HG02588 (cell line): ENCODE measurements around the gene SECISBP2.
"Not testable (repeated sequence)": the region's sequence is repeated elsewhere in the genome, so short reads cannot be mapped to it uniquely, and the experiment has no call there.

Experiments used
- ATAC-seq: cut with Tn5 transposase; IDR thresholded peaks from one replicate; pipeline ENCODE4 v1.9.1; 2021; ENCODE audit warnings: mild to moderate bottlenecking, moderate library complexity; ENCODE audit not compliant: unreplicated experiment

Gene SECISBP2

DNA sequence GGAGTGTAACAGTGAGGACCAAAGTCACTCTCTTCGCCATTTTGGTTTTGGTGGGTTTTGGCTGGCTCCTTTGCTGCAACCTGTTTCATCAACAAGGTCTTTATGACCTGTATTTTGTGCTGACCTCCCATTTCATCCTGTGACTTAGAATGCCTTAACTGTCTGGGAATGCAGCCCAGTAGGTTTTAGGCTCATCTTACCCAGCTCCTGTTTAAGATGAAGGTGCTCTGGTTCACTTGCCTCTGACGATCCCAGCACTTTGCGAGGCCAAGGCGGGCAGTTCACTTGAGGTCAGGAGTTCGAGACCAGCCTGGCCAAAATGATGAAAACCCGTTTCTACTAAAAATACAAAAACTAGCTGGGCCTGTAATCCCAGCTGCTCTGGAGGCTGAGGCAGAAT, 9.1 kb upstream of the SECISBP2 start:
- no peak for ATAC-seq

DNA sequence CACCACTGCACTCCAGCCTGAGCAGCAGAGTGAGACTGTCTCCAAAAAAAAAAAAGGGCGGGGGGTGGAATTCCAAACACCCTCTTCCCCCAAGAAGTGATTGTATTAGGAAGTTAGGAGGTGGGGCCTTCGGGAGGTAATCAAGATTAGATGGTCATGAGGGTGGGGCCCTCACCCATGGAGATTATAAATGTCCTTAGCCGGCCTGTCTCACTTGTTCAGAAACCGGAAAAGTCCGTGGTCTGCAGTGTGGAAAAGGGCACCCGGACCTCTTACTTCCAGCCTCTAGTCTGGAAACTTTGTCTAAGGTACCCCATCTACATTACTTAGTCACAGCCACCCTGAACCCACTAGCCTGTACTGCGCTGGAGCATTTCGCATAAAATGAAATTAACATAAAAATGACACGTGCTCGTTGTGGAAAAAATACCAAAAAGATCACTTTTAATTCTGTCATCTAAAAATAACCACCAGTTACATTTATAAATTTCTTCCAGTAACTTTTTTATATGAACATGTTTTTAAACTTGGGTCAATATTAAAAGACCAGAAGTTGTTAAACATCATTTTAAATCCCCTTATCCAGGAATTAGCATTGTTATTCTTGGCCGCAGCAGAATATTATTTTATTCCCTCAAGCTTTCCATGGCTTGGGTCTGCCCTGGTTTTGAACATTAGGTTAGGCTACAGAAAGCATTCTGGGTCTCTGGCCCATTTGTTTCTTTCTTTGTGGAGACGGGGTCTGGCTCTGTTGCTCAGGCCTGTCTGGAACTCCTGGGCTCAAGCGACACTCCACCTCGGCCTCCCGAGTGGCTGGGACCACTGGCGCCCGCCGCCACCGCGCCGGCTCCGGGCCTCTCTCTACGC, 8.5 kb upstream of the SECISBP2 start:
- no peak for ATAC-seq

DNA sequence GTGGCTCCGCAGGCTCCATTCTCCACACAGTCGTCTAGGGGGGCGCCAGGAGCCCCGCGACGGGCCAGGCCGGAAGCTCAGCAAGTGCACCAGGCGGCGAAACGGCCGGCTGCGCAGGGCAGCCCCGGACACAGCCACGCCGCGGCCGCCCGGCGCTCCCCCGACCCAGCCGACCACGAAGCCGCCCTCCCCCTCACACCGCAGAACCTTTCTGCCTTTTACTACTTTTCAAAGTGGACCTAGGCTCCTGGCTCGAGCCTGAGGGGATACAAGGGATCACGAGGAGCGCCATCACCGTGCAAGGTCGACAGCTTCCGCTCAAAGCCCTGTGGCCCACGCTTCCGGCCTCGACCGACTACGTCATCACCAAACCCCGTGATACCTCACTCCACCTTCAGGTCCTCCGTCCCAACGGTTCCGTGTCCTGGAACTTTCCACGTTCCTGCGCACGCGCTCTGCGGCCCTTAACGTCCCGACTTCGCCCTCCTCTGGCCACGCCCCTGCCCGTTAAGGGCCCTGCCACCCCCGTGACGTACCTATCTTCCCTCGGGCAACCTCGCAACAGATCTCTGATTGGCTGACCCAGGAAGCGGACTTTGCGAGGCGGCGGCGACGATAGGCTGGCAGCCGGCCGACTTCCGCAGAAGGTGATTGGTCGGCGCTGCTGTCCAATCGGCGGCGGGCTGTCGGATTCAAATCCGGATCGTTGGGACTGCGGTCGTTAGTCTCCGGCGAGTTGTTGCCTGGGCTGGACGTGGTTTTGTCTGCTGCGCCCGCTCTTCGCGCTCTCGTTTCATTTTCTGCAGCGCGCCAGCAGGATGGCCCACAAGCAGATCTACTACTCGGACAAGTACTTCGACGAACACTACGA, 7.6 kb upstream of the SECISBP2 start, which contains the start of gene CKS2:
Gene CKS2, plus strand, starts transcription at position 721 of the 871 bp plus-strand sequence. Its CDS starts 98 bp downstream, at position 819.
- ATAC-seq, result peak; percentile 90

DNA sequence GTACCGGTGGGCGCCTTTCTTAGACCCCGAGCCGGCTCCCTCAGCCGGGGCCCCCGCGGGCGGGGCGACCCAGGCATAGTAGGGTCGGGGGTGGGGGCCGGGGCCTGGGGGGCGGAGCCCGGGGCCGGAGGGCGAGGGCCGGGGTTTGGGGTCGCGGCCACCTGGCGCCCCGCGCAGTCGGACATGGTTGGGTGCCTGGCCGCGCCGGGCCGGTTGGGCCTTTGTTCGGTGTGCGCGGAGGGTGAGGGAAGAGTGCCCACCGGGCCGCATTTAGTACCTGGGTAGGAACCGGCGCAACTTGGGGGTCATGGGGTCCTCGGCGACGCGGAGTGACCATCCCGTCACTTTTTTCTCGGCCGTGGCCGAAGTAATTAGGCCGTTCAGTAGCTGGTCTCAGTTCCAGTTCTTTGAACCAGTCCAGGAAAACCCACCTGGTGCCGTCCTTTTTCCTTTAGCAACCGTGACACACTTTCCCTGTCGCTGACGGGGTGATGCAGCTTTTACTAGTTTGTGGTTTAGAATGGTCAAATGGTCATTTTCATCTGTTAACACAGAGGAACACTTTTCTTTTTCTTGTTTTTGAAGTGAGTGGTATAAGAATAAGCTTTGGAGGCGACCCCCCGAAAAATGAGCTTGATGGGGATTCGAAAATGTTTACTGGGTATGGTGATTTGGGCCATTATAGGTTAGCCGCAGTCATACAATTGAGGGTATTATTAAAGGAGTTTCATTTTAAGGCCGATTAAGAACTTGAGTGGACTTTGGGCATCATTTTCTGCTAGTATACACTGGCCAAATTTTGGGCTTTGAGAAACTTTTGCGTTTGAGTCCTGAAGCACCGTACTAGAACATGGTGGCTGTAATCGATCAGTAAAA, 6.7 kb upstream of the SECISBP2 start:
- ATAC-seq, result peak; percentile 4

DNA sequence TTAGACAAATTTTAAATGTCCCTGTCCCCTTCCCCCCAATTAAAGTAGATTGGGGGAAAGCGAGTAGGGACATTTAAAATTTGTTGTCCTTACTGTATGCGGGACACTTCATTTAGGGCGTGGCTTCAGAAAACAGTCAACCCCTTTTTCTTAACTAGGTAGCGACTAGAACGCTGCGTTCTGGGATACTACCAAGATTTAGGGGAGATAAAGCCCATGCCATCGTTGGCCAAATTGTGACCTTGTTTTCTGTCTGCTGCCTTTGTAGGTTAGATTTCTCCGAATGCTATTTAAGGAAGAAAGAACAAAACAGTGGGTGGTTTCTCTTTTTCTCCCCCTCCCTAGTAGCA, 6.1 kb upstream of the SECISBP2 start:
- ATAC-seq, result no peak

DNA sequence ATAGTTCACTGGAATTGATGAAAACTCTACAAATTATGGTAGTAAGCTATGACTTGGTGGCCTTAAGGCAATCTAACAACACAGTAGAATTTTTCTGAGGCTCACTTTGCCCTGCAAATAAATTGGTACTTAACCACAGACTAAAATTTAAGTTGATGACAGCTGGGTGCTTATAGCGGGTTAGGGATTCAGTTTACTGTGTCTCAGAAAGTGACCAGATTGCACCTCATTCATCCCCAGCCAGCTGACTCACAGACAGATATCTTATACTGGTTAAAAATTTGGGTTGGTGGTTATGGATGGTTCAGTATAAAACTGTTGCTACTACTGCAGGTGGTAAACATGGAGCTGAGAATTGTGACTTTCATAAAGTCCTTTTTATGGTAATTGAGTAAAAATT, 4.5 kb upstream of the SECISBP2 start:
- no peak for ATAC-seq

DNA sequence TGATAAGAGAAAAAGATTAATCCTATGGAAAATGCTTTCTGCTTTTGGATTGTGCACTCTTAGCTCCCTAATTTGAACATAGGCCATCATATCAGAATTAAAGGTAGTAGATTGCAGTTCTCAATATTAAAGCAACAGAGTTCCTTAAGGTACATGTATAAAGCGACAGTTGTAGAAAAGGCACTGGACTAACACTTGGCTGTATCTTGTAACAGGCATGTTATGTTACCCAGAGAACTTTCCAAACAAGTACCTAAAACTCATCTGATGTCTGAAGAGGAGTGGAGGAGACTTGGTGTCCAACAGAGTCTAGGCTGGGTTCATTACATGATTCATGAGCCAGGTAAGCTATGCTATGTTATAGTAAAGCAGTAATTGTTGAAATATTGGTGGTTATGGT, 3.3 kb upstream of the SECISBP2 start:
- no peak for ATAC-seq

DNA sequence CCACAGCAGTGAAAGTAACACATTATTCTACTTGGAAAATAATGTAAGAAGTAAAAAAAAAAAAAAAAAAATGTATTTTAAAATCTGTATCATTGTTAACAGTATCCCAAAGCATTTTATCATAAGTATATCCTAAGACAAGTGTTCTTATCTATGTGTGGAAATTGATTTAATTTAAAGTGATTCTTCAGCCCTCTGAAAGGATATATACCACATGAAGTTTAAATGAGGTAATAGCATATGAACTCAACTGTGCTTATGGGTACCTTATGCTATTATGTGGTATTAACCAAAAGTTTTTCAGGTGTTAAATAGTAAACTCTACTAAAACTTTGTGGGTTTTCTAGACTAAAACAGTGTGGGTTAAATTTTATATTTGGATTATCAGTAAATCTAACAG, 2.8 kb upstream of the SECISBP2 start:
- no peak for ATAC-seq

DNA sequence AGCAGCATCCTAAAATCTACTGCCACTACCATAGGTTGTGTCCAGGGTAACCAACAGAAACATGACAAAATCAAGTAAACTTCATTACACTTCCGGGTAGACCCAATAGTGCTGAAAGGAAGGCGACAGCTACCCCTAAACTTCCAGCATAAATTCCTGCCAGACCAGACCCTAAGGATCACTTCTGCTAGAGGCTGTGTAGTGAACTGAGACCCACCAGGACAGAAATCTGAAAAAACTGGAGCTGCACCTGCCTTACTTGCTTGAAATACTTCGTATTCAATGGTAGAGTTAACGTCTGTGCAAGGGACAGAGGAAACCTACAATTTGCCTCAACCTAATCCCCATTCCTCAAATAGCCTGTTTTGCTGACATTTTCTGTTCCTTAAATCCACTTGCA, 1.0 kb upstream of the SECISBP2 start:
- no peak for ATAC-seq

DNA sequence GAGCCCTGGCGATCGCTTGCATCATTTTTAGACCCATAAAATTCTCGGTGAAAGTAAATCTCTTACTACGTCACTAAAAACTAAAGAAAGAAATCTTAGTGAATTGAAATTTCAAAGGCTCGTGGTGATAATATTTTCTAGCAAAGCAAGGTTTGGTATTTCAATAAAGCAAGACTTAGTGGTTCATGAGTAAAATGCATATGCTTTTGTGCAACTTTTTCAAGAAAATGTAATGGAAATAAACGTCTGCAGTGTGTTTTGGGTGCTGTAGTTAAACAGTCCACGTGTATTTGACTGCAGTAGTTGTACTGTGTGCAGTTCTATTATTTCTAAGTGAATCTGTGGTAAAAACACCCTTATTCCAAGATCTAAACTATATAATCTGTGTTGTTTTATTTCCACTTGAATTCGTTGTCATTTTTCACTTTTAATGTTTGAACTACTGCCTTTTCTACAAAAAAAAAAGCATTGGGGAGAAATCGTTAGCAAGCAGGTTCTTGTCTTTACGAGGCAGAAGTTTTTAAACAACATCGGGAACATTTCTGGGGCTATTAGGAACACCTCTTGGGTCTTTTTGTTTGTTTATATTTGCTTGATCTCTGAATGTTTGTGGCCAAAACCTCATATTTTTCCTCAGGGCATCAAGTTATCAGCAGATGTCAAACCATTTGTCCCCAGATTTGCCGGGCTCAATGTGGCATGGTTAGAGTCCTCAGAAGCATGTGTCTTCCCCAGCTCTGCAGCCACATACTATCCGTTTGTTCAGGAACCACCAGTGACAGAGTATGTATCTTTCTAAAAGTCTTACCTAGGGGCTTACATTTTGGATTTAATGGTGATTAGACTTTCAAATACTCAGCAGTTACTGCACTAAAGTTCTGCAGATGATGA, 960 bp downstream of the SECISBP2 start:
- no peak for ATAC-seq

DNA sequence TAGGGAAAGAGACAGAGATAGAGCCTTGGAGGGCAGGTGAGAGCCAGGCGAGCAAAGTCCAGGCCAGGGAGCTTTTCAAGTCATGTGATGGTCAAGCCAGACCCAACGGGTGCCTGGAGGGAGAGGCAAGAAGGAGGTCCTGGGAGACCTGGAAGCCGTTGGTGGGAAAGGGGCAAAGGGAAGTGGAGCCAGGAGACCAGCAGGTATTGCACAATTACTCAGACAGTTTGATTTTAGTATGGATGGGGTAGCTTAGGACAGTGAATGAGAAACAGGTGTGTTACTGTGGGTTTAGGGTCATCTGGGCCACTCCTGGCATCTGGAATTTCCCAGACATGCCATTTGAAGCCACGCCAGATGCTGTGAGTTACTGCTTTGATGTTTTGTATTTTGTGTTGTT, 5.1 kb downstream of the SECISBP2 start:
- ATAC-seq, result no peak

DNA sequence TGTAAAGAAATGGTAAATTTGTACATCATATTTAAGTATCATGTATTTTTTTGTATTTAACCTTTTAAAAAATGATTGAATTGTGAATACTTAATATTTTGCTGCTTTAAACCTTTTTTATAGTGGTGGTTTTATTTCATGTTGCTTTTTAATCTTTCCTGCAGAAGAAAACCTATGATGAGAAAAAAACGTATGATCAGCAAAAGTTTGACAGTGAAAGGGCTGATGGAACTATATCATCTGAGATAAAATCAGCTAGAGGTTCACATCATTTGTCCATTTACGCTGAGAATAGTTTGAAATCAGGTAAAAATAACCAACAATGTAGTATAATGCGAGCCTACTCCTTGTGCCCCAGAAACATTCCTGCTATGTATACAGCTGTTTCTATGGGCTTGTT, 7.4 kb downstream of the SECISBP2 start:
- no peak for ATAC-seq

DNA sequence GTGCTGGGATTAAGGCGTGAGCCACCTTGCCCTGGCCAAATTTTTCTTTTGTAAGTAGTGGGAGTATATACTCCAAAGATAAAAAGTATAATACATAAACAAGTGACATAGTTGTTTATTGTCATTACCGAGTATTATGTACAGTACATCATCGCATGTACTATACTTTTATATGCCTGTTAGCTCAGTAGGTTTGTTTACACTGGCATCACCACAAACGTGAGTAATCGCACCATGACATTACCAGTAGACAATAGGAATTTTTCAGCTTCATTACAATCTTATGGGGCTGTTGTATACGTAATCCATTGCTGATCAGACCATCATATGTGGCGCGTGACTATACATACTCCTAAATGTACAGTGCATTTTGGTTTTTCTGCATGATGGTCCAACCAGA, 9.8 kb downstream of the SECISBP2 start:
- no peak for ATAC-seq

DNA sequence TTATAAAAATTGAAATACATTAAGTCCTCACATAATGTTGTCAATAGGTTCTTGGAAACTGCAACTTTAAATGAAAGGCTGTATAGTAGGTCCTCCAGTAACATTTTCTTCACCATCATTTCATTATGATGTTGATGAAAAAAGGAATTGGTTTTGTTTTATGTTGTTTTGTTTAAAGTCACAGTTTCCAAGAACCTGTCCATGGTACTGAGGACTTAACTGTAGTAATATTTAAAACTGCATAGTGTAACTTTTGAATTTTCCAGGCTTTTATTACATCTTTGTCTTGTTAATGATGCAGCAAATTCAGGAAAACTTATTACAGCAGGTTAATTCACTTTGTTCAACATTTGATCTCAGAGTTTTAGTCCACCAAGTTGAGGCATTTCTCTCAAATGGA, 11.6 kb downstream of the SECISBP2 start:
- ATAC-seq, result no peak

DNA sequence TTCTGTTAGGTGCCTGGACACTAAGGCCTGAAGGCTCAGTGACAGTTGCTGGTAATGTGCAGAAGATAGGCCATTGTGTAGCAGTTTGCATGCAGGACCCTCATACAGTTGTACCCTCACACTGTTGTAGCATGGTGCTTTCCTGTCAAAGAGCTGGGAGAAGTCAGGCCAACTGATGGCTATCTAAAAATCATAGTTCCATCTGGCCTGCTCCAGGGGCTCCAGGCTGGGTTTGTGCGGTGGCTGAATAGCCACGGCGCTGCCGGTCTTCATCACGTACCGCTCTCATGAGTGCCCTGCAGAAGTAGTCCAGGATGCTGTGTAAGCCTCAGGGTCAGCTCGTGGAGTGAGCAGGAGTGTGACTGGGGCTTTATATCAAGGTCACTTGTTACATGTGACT, 12.2 kb downstream of the SECISBP2 start:
- no peak for ATAC-seq

DNA sequence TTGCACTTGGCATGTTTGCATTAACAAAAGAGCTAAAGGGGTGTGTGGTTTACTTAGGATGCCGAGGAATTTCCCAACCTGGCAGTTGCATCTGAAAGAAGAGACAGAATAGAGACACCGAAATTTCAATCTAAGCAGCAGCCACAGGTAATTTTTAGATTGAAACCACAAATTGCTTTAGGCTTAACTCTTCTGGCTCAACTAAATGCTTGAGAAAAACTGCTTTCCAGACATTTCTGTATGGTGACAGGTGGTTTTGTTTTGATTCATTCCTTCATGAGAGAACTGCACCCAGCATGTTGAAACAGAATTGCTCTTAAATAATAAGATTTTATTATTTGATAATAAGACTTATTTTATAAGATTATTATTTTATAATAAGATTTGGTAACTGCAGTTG, 21.5 kb downstream of the SECISBP2 start:
- no peak for ATAC-seq

DNA sequence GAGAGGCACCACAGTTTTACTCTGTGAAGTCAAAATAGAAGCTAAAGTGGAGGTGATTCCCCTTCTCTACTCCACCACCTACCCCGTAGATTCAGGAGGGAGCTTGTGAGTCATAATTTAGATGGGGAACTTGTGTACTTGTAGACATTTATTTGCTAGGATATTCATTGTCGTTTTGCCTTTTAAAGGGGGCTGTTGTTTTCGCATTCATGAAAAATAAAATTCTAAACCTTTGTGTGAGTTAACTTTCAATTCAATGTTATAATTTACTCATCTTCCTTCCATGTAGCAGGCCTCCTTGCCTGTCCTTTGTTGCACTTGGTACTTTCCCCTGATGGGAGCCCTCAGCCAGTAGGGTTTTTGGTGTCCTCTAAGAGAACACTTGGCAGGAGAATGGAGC, 22.0 kb downstream of the SECISBP2 start:
- no peak for ATAC-seq

DNA sequence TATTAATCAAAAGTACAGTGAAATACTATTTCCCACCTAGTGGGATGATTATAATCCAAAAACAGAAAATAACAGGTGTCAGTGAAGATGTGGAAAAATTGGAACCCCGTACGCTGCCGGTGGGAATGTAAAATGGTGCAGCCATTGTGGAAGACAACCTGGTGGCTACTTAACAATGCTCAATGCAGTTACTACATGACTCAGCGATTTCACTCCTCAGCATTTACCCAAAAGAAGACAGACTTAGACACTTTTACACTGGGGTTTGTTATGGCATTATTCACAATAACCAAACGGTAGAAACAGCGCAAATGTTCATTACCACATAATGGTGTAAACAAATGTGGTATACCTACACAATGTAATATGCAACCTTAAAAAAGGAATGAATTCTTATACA, 23.9 kb downstream of the SECISBP2 start:
- no peak for ATAC-seq

DNA sequence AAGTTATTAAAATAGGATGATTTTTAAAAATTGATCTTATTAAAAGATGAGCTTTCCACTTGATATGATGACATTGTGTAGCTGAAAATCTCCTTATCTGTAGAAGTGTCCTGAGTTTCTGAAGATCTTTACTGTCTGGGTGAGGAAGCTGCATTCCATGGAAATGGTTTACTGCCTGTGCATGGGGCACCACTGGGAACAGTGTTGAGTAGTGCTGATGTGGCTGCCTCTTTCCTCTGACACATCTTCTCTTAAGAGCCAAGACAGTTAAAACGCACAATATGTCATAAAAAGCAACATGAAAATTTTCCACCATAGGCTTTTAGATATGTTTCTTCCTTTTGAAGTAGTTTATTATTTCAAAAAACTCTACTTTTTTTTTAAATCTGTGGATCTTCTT, 24.6 kb downstream of the SECISBP2 start:
- ATAC-seq, result no peak

DNA sequence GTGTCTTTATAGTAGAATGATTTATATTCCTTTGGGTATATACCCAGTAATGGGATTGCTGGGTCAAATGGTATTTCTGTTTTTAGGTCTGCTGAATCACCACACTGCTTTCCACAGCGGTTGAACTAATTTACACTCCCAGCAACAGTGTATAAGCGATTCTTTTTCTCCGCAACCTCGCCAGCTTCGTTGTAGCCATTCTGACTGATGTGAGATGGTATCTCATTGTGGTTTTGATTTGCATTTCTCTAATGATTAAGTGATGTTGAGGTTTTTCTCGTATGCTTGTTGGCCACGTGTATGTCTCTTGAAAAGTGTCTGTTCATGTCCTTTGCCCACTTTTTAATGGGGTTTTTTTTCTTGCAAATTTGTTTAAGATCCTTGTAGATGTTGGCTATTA, 25.5 kb downstream of the SECISBP2 start:
- ATAC-seq, result not testable (repeated sequence)
